Stomach (tissue), 9 donors: ENCODE measurements around the gene MACROD1. TPM values are rescaled to one million over a fixed set of nuclear protein-coding genes. Genes with fewer than 3 reads are reported as not detected.

ENCODE experiments used
- DNase-seq, 2 donors: peaks; one replicate each; pipeline versions ENCODE4 v3.0.0 to v3.0.0-alpha.2; 2013 to 2019
- H3K27ac ChIP-seq, 5 donors: fragments of 200-600 bp in 4 of 5; sonication (generic) in 4 of 5; one replicate each; pipeline ENCODE4 v1.5.1; 2013 to 2019; ENCODE audit warnings: mild to moderate bottlenecking in 1 of 5, moderate library complexity in 1 of 5
- H3K27me3 ChIP-seq, 3 donors: fragments of 200-600 bp; sonication (generic); one replicate each; pipeline ENCODE4 v1.5.1; 2017 to 2019; ENCODE audit warnings: mixed run types in 1 of 3
- H3K36me3 ChIP-seq, 4 donors: fragments of 200-600 bp; sonication (generic); 1 replicate in 3 of 4; 2 replicates in 1 of 4; pipeline ENCODE4 v1.5.1; 2016 to 2019
- H3K4me1 ChIP-seq, 4 donors: fragments of 200-600 bp; sonication (generic); one replicate each; pipeline ENCODE4 v1.5.1; 2016 to 2019
- H3K4me3 ChIP-seq, 4 donors: fragments of 200-600 bp; sonication (generic) in 3 of 4; one replicate each; pipeline ENCODE4 v1.5.1; 2016 to 2019; ENCODE audit warnings: mild to moderate bottlenecking in 1 of 4
- H3K9me3 ChIP-seq, 4 donors: fragments of 200-600 bp; sonication (generic); one replicate each; pipeline ENCODE4 v1.5.1; 2016 to 2019
- CTCF ChIP-seq, 7 experiments: fragments of 450-650 bp in 4 of 7; fragments of 200-600 bp in 3 of 7; sonication (generic) in 3 of 7; IDR thresholded peaks; one replicate each; pipeline ENCODE4 v1.5.1; 2016 to 2019; ENCODE audit warnings: antibody characterized with exemption in 7 of 7, control low read depth in 2 of 7, mild to moderate bottlenecking in 1 of 7
- EP300 ChIP-seq: sonication (generic); formaldehyde crosslinking; IDR thresholded peaks from one replicate; pipeline ENCODE4 v1.6.1; 2017; ENCODE audit warnings: antibody characterized with exemption
- POLR2A ChIP-seq, 4 donors: fragments of 450-650 bp; IDR thresholded peaks; one replicate each; pipeline ENCODE4 v1.6.1; 2016; ENCODE audit warnings: antibody characterized with exemption in 4 of 4, control low read depth in 2 of 4, mild to moderate bottlenecking in 1 of 4, moderate library complexity in 1 of 4
- POLR2AphosphoS5 ChIP-seq, 3 donors: sonication (generic); formaldehyde crosslinking; IDR thresholded peaks; one replicate each; pipeline ENCODE4 v1.6.1; 2016; ENCODE audit warnings: antibody characterized with exemption in 3 of 3
- WGBS, 5 donors: extraction: QIAGEN DNeasy Blood & Tissue Kit in 3 of 5; methylation state at CpG; one replicate each; pipeline versions ENCODE4 v1.1.5 to v1.1.7; 2013 to 2018; 5-methylcytosine and 5-hydroxymethylcytosine counted together
- intact Hi-C: fragments of 100-400 bp; cut with DNase I; formaldehyde crosslinking; loops from one replicate; pipeline ENCODE4 v1.15.1; 2023; ENCODE audit warnings: low total_unique reads
- polyA plus RNA-seq, 3 donors: library from polyadenylated mRNA; stranded (reverse); fragments of 200-250 nt; gene quantifications; one replicate each; pipeline ENCODE4 v1.2.3, GENCODE V29; 2013
- total RNA-seq, 5 donors: library from RNA; depleted of rRNA; stranded (reverse); fragments of >200 nt; gene quantifications; one replicate each; pipeline versions ENCODE4 v1.1.0 to v1.2.3, GENCODE V29; 2014 to 2016
- donor health status: healthy with polysubstance abuse.
- donor health status: Bipolar disorder and iron deficiency.
- donor health status: healthy.

The MACROD1 gene
- total and polyA plus RNA-seq, 8 donors = 18.0 to 283 (median 47.4) TPM

DNA sequence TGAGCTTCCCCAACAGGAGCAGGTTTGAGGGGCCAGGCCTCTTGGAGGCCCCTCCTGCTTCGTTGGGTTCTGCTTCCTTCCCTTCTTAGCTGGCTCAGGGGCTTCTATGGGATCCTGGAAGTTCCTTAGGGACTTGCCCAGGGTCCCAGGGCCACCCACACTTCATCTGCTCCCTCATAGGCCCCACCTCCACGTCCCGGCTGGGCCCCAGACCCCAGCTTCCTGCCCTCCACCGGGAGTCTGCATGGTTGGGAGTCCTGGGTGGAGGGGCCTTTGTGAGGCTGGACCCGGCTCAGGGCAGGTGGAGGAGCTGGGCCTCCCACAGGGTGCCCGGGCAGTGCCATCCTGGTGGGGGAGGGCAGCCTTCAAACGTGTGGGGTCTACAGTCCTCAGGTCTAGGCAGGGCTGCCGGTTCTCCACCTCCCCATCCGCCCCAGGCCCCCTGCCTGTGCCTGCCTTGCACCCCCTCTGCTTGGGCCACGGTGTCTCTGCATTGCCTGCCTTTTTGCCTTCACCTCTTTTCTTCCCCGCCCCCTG lies 168.0 kb downstream of the MACROD1 start:
- WGBS, 5 donors = 76 to 86% (median 83%) methylated on average over 9 to 11 of the region's 11 CpGs
- DNase-seq = no peak
- H3K9me3 ChIP-seq = no peaks in the 10 kb centered on the region
- TF ChIP-seq POLR2AphosphoS5 (IDR thresholded peaks at IDR 0.05) (no peak), EP300 (no peak), POLR2A (IDR thresholded peaks at IDR 0.05) (no peak), CTCF (IDR thresholded peaks at IDR 0.05) (no peak)
- intact Hi-C loops = no loop called here
- H3K36me3 ChIP-seq = peaks cover 30 to 60% (median 58%) of the 10 kb centered on the region in 4 donors
- peaks cover 0 to 25% (median 0%) of the 10 kb centered on the region in 3 donors for H3K27me3 ChIP-seq
- no peak overlapping the region for H3K4me3 ChIP-seq
- H3K27ac ChIP-seq = no peak overlapping the region
- peaks cover 29 to 43% (median 32%) of the 10 kb centered on the region in 4 donors for H3K4me1 ChIP-seq

- WGBS, 5 donors = 91 to 93% (median 92%) methylated on average over 10 to 27 of the region's 27 CpGs
- no peak overlapping the region for H3K4me3 ChIP-seq
- intact Hi-C loops = no loop called here
Measured at GRCh38 chr11:63997104-63997700, 168.7 kb downstream of the MACROD1 start.

GRCh38 chr11:63996512-63996911 lies 169.4 kb downstream of the MACROD1 start:
- DNase-seq = no peak
- no peak overlapping the region for H3K4me3 ChIP-seq
- WGBS, 5 donors = 84 to 90% (median 90%) methylated on average over 9 to 18 of the region's 18 CpGs
- H3K4me1 ChIP-seq = peaks cover 29 to 35% (median 32%) of the 10 kb centered on the region in 4 donors
- H3K9me3 ChIP-seq = no peaks in the 10 kb centered on the region
- H3K27me3 ChIP-seq = peaks cover 0 to 20% (median 0%) of the 10 kb centered on the region in 3 donors
- intact Hi-C loops = no loop called here
- H3K27ac ChIP-seq = no peak overlapping the region
- no peak for TF ChIP-seq POLR2A (IDR thresholded peaks at IDR 0.05)
- TF ChIP-seq EP300 = no peak
- TF ChIP-seq CTCF (IDR thresholded peaks at IDR 0.05) = no peak
- TF ChIP-seq POLR2AphosphoS5 (IDR thresholded peaks at IDR 0.05) = no peak
- H3K36me3 ChIP-seq = peaks cover 30 to 74% (median 71%) of the 10 kb centered on the region in 4 donors

More at GRCh38 chr11:63997104-63997700, 168.7 kb downstream of the MACROD1 start:
- H3K27me3 ChIP-seq = peaks cover 0 to 23% (median 0%) of the 10 kb centered on the region in 3 donors
- TF ChIP-seq POLR2AphosphoS5 (IDR thresholded peaks at IDR 0.05) (no peak), POLR2A (IDR thresholded peaks at IDR 0.05) (no peak), EP300 (no peak), CTCF (IDR thresholded peaks at IDR 0.05) (no peak)
- H3K27ac ChIP-seq = no peak overlapping the region
- H3K4me1 ChIP-seq = peaks cover 29 to 42% (median 32%) of the 10 kb centered on the region in 4 donors
- peaks cover 30 to 67% (median 65%) of the 10 kb centered on the region in 4 donors for H3K36me3 ChIP-seq
- H3K9me3 ChIP-seq = no peaks in the 10 kb centered on the region
- DNase-seq = no peak

DNA sequence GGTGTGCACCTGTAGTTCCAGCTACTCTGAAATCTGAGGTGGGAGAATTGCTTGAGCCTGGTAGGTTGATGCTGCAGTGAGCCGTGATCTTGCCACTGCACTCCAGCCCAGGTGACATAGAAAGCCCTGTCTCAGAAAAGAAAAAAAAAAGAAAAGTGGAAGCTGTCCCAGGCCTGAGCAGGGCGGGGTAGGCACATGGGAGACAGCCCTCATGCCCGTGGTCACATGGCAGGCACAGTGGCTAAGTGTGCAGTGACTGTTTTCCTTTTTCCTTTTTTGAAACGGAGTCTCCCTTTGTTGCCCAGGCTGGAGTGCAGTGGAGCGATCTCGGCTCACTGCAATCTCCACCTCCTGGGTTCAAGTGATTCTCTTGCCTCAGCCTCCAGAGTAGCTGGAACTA lies 171.9 kb downstream of the MACROD1 start:
- H3K4me3 ChIP-seq = no peak overlapping the region
- H3K9me3 ChIP-seq = no peaks in the 10 kb centered on the region
- peaks cover 41 to 99% (median 95%) of the 10 kb centered on the region in 4 donors for H3K36me3 ChIP-seq
- no peak for DNase-seq
- H3K27ac ChIP-seq = no peak overlapping the region
- intact Hi-C loops = no loop called here
- WGBS, 5 donors = 58 to 66% (median 64%) methylated on average over 6 of the region's 6 CpGs
- no peak for TF ChIP-seq EP300
- H3K4me1 ChIP-seq = peaks cover 6 to 11% (median 9%) of the 10 kb centered on the region in 4 donors
- no peaks in the 10 kb centered on the region for H3K27me3 ChIP-seq

DNA sequence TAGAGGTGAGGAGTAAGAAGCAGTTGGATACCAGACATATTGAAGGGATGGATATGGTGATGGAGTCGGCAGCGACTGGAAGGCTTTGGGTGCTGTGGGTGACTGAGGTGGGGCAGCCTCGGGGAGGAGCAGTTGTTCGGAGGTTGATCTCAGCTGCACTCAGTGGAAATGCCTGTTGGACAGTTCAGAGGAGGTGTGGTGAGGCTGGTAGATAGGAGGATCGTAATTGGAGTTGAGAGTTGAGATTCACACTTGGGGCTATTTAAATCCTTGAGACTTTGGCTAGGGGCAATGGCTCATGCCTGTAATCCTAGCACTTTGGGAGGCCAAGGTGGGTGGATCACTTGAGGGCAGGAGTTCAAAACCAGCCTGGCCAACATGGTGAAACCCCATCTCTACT lies 172.8 kb downstream of the MACROD1 start:
- no peaks in the 10 kb centered on the region for H3K27me3 ChIP-seq
- no peak overlapping the region for H3K27ac ChIP-seq
- H3K4me3 ChIP-seq = no peak overlapping the region
- intact Hi-C loops = no loop called here
- H3K36me3 ChIP-seq = peaks cover 37 to 100% (median 97%) of the 10 kb centered on the region in 4 donors
- H3K4me1 ChIP-seq = peaks cover 0 to 9% (median 4%) of the 10 kb centered on the region in 4 donors
- DNase-seq = no peak
- no peaks in the 10 kb centered on the region for H3K9me3 ChIP-seq
- TF ChIP-seq POLR2A (IDR thresholded peaks at IDR 0.05) (no peak), CTCF (IDR thresholded peaks at IDR 0.05) (no peak), EP300 (no peak), POLR2AphosphoS5 (IDR thresholded peaks at IDR 0.05) (no peak)
- WGBS, 5 donors = 86 to 92% (median 90%) methylated on average over 5 of the region's 5 CpGs
